Endometrial microvascular endothelial cells (primary cell): Measurements from ENCODE around the gene OR10D3. TPM values are rescaled to one million over a fixed set of nuclear protein-coding genes. Genes with fewer than 3 reads are reported as not detected.
"Not testable (repeated sequence)": the region's sequence is repeated elsewhere in the genome, so short reads cannot be mapped to it uniquely, and the experiment has no call there.

Source experiments
- in situ Hi-C: cut with HindIII; loops from 2 replicates; pipeline ENCODE4 v1.10.0; 2017; ENCODE audit warnings: low sequenced_read_pairs, low pct_unique_long_range_greater_than_20kb; ENCODE audit errors: inconsistent ontology term
- total RNA-seq: library from RNA; depleted of rRNA; stranded (reverse); fragments of >200 nt; gene quantifications from one replicate; pipeline ENCODE4 v1.2.3, GENCODE V29; 2015; ENCODE audit errors: inconsistent ontology term

OR10D3 gene
- total RNA-seq = not detected

GRCh38 chr11:124183068-124183467 lies at the start of gene OR10D3:
TSS of gene OR10D3 (plus strand) at chr11:124183345. CDS start at chr11:124185270, 1,925 bp downstream.
- in situ Hi-C loops = no loop called here

- in situ Hi-C loops = no loop called here
These were observed 40.1 kb upstream of the OR10D3 start for GRCh38 chr11:124143034-124143433.

GRCh38 chr11:124147951-124148350 lies 35.2 kb upstream of the OR10D3 start:
- in situ Hi-C loops = no loop called here

- in situ Hi-C loops = no loop called here
These were observed 32.5 kb upstream of the OR10D3 start for GRCh38 chr11:124150684-124151083.

GRCh38 chr11:124152770-124153407 lies 30.3 kb upstream of the OR10D3 start:
- in situ Hi-C loops = no loop called here

GRCh38 chr11:124153821-124154220 lies 29.3 kb upstream of the OR10D3 start:
- in situ Hi-C loops = no loop called here

- in situ Hi-C loops = no loop called here
These were observed 23.7 kb upstream of the OR10D3 start for GRCh38 chr11:124159481-124159880.

- in situ Hi-C loops = no loop called here
These were observed 22.2 kb upstream of the OR10D3 start for GRCh38 chr11:124160986-124161385.

- in situ Hi-C loops = no loop called here
These were observed 15.3 kb upstream of the OR10D3 start for GRCh38 chr11:124167826-124168231.

- in situ Hi-C loops = no loop called here
These were observed 14.3 kb upstream of the OR10D3 start for GRCh38 chr11:124168796-124169195.

- in situ Hi-C loops = not testable (repeated sequence)
These were observed 12.8 kb upstream of the OR10D3 start for GRCh38 chr11:124170315-124170714.

- in situ Hi-C loops = no loop called here
These were observed 12.2 kb upstream of the OR10D3 start for GRCh38 chr11:124170801-124171586.

- in situ Hi-C loops = no loop called here
These were observed 11.0 kb upstream of the OR10D3 start for GRCh38 chr11:124172101-124172500.

GRCh38 chr11:124172599-124172998 lies 10.5 kb upstream of the OR10D3 start:
- in situ Hi-C loops = no loop called here

- in situ Hi-C loops = no loop called here
These were observed 9.1 kb upstream of the OR10D3 start for GRCh38 chr11:124174001-124174583.

- in situ Hi-C loops = no loop called here
These were observed 6.0 kb upstream of the OR10D3 start for GRCh38 chr11:124176925-124177715.

GRCh38 chr11:124179310-124179709 lies 3.8 kb upstream of the OR10D3 start:
- in situ Hi-C loops = no loop called here

GRCh38 chr11:124190298-124191139 lies 7.4 kb downstream of the OR10D3 start:
- in situ Hi-C loops = no loop called here
